ENCODE results near the gene NCAM1. TPM values are rescaled to one million over a fixed set of nuclear protein-coding genes. Genes with fewer than 3 reads are reported as not detected.

NCAM1 gene
- total and polyA plus RNA-seq, 7 donors, result 0.46 to 124 (median 64.2) TPM

DNA sequence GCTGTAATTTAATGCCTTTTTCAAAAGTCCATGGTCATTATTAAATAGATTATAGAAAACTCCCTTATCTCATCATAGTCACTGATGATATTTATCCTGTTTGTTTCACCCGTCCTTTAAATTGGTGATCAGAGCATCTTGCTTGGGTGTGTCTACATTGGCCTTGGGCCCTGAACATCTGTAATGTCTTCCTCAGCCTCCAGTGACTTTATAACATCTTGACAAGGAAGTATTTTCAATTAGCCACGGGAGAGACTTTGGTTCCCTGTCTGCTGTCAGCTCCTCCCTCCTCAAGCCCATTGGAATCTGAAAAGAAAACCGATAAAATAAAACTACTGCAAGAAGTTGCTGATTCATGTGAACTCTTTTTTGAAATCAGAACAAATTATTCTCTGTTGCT, 236.2 kb downstream of the NCAM1 start:
- Histone ChIP-seq H3K4me3 (no peak overlapping the region), H3K27me3 (no peaks in the 10 kb centered on the region), H3K27ac (no peak overlapping the region), H3K9me3 (no peaks in the 10 kb centered on the region), H3K4me1 (peaks cover 3 to 31% (median 24%) of the 10 kb centered on the region in 4 donors), H3K36me3 (no peaks in the 10 kb centered on the region)
- WGBS, 2 donors, result 31 to 56% methylated on average over 3 of the region's 3 CpGs
- intact Hi-C loops (cut with DNase I), result no loop called here
- no peak for DNase-seq
- TF ChIP-seq POLR2AphosphoS5 (IDR thresholded peaks at IDR 0.05) (no peak), CTCF (IDR thresholded peaks at IDR 0.05) (no peak), EP300 (IDR thresholded peaks at IDR 0.05) (no peak), POLR2A (IDR thresholded peaks at IDR 0.05) (no peak)

- Histone ChIP-seq H3K36me3 (no peaks in the 10 kb centered on the region), H3K9me3 (no peaks in the 10 kb centered on the region), H3K27ac (no peak overlapping the region), H3K4me1 (peaks cover 0 to 19% (median 9%) of the 10 kb centered on the region in 4 donors), H3K4me3 (no peak overlapping the region), H3K27me3 (no peaks in the 10 kb centered on the region)
- TF ChIP-seq POLR2A (IDR thresholded peaks at IDR 0.05) (no peak), EP300 (IDR thresholded peaks at IDR 0.05) (no peak), POLR2AphosphoS5 (IDR thresholded peaks at IDR 0.05) (no peak), CTCF (IDR thresholded peaks at IDR 0.05) (no peak)
- no peak for DNase-seq
- intact Hi-C loops (cut with DNase I), result no loop called here
- WGBS, 2 donors, result 33 to 58% methylated on average over 10 of the region's 10 CpGs
These were observed 237.9 kb downstream of the NCAM1 start for GRCh38 chr11:113198972-113199661.

DNA sequence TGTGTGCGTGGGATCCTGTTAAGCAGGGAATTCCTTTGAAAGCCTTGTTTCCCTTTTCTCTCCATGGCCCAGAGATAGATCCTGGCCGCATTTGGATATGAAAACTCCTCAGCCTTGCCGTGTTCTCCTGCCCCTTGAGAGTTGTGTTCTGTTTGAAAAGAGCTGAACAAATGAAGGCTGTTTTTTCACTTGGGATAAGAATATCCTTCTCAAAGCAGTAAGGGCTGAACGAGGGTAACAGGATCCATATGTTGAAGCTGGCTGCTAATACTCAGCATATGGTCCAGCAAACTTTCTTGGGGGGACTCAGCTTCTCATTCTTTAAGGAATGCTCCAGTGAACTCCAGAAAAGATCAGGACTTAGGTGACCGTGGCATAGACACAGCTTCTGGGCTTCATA, 238.6 kb downstream of the NCAM1 start:
- Histone ChIP-seq H3K9me3 (no peaks in the 10 kb centered on the region), H3K27me3 (no peaks in the 10 kb centered on the region), H3K4me1 (peaks cover 0 to 13% (median 5%) of the 10 kb centered on the region in 4 donors), H3K4me3 (no peak overlapping the region), H3K36me3 (no peaks in the 10 kb centered on the region), H3K27ac (no peak overlapping the region)
- TF ChIP-seq POLR2A (IDR thresholded peaks at IDR 0.05) (no peak), EP300 (IDR thresholded peaks at IDR 0.05) (no peak), CTCF (IDR thresholded peaks at IDR 0.05) (no peak), POLR2AphosphoS5 (IDR thresholded peaks at IDR 0.05) (no peak)
- DNase-seq, result no peak
- 66% methylated on average over 5 of the region's 5 CpGs for WGBS, 2 donors
- intact Hi-C loops (cut with DNase I), result no loop called here

DNA sequence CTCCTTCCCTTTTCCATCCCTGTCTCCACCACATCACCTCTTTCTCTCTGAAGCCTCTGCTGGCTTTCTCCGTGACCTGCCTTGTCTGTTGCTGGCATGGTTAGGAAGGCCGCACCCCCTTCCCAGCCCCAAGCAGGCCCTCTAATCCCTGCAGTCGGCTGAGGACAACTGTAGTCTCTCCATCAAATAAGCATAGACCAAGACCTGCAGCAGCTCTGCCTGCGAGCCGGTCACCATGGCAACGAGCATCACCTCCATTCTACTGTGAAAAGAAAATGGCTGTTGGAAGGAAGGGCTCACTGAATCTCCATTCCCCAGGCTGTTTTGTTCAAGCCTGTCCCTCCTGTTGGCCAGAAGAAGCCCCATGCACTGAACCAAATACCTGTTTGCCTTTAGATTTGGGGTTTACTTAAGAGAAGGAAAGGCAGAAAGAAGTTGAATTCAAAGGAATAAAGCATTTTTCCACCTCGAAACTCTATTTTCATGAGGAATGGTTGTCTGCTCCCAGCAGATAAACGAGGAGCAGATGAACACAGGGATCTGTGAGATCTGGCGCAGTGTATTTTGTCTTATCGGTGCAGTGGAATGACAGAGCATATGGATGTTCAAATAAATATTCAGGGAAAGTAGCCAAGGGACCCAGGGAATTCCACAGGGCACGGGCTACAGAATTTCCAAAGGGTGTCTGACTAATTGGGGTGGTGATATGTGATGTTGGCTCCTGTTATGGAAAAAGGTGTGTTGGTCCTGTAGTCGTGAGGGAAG, 240.0 kb downstream of the NCAM1 start:
- WGBS, 2 donors, result 71 to 82% methylated on average over 12 of the region's 12 CpGs
- H3K27ac ChIP-seq, result no peak overlapping the region
- H3K4me3 ChIP-seq, result no peak overlapping the region
- no peak for TF ChIP-seq EP300 (IDR thresholded peaks at IDR 0.05)
- no peak for TF ChIP-seq CTCF (IDR thresholded peaks at IDR 0.05)
- TF ChIP-seq POLR2AphosphoS5 (IDR thresholded peaks at IDR 0.05), result no peak
- TF ChIP-seq POLR2A (IDR thresholded peaks at IDR 0.05), result no peak
- intact Hi-C loops (cut with DNase I), result no loop called here
- peaks cover 0 to 13% (median 5%) of the 10 kb centered on the region in 4 donors for H3K4me1 ChIP-seq
- H3K27me3 ChIP-seq, result no peaks in the 10 kb centered on the region
- H3K9me3 ChIP-seq, result no peaks in the 10 kb centered on the region
- no peaks in the 10 kb centered on the region for H3K36me3 ChIP-seq
- no peak for DNase-seq

All from sigmoid colon (tissue), 7 donors.